ENCODE data around the gene PTPN9.
A peak's percentile ranks its signal among the peaks of the same experiment; 100 is the strongest.
"Not testable (repeated sequence)": the region's sequence is repeated elsewhere in the genome, so short reads cannot be mapped to it uniquely, and the experiment has no call there.

PTPN9 gene

DNA sequence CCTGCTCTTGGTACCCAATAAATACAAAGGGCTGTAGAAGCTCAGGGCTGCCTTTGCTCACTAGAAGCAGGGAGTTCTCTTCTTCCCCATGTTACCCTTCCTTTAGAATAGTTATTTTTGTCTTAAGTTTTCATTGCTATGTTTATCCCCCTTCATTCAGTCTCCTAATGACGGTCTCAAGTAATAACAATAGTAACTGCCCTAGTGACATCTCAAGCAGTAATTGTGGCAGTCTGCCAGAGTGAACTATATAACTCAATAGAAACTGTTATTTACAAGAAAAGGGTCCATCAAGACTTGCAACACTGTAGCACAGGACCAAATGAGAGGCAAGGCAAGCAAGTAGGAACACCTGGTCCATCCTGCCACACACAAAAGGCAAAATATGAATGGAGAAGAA, 95.2 kb downstream of the PTPN9 start:
- no peak overlapping the region for H3K9ac ChIP-seq (ENCODE audit: low read length)
- no peak overlapping the region for H3K4me3 ChIP-seq (ENCODE audit: low read length)
- H3K36me3 ChIP-seq (ENCODE audit: control insufficient read depth, insufficient read depth, low read length), result peaks cover 7% of the 10 kb centered on the region
- no peak overlapping the region for H3K27ac ChIP-seq (ENCODE audit: low read depth, low read length)
- H3K27me3 ChIP-seq (ENCODE audit: control insufficient read depth, insufficient read depth, low read length), result no peaks in the 10 kb centered on the region
- H3K4me1 ChIP-seq (ENCODE audit: control insufficient read depth, insufficient read depth, low read length), result no peaks in the 10 kb centered on the region

DNA sequence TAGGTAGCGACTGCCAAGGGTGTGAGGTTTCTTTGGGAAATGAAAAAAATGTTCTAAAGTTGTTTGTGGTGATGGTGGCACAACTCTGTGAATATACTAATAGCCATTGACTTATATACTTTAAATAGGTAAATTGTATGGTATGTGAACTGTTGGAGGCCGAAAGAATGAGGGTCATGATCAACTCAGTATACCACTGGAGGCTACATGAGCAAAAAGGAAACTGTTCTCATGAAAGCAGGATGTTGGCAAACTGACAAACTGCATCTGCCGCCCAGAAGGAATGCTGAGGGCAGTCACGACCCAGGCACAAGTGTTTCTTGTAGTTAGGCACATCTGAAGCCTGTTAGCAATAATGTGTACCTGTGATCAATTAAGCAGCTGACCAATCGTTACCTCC, 95.6 kb downstream of the PTPN9 start:
- H3K4me1 ChIP-seq (ENCODE audit: control insufficient read depth, insufficient read depth, low read length); H3K9ac ChIP-seq (ENCODE audit: low read length); H3K27me3 ChIP-seq (ENCODE audit: control insufficient read depth, insufficient read depth, low read length); H3K27ac ChIP-seq (ENCODE audit: low read depth, low read length); H3K36me3 ChIP-seq (ENCODE audit: control insufficient read depth, insufficient read depth, low read length); H3K4me3 ChIP-seq (ENCODE audit: low read length): not testable (repeated sequence)

DNA sequence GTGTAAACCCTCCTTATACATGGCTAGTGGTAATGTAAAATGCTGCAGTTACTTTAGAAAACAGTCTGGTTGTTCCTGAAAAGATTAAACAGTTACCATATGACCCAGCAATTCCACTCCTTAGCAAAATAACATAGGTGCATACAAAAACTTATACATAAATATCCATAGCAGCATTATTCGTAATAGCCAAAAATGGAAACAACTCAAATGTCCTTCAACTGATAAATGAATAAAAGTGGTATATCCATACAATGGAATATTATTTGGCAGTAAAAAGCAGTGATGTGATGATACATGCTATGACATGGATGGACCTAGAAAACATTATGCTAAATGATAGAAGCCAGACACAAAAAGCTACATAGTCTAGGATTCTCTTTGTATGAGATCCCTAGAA, 96.0 kb downstream of the PTPN9 start:
- H3K9ac ChIP-seq (ENCODE audit: low read length), result no peak overlapping the region
- no peak overlapping the region for H3K4me3 ChIP-seq (ENCODE audit: low read length)
- no peak overlapping the region for H3K27ac ChIP-seq (ENCODE audit: low read depth, low read length)
- H3K36me3 ChIP-seq (ENCODE audit: control insufficient read depth, insufficient read depth, low read length), result peaks cover 7% of the 10 kb centered on the region
- H3K27me3 ChIP-seq (ENCODE audit: control insufficient read depth, insufficient read depth, low read length), result no peaks in the 10 kb centered on the region
- no peaks in the 10 kb centered on the region for H3K4me1 ChIP-seq (ENCODE audit: control insufficient read depth, insufficient read depth, low read length)

DNA sequence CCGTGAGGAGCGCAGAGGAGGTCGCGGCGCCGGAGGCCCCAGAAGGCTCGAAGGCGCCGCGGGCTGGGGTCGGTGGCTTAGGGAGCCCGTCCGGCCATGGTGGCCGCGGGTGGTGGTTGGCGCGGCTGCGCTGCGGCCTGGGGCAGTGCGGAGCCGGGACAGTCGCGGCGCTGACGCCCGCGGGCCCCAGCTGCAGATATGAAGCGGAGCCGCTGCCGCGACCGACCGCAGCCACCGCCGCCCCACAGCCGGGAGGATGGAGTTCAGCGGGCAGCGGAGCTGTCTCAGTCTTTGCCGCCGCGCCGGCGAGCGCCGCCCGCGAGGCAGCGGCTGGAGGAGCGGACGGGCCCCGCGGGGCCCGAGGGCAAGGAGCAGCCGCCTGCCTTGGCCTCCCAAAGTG, 98.7 kb downstream of the PTPN9 start:
- H3K4me1 ChIP-seq (ENCODE audit: control insufficient read depth, insufficient read depth, low read length); H3K4me3 ChIP-seq (ENCODE audit: low read length); H3K9ac ChIP-seq (ENCODE audit: low read length); H3K36me3 ChIP-seq (ENCODE audit: control insufficient read depth, insufficient read depth, low read length); H3K27me3 ChIP-seq (ENCODE audit: control insufficient read depth, insufficient read depth, low read length); H3K27ac ChIP-seq (ENCODE audit: low read depth, low read length): not testable (repeated sequence)

DNA sequence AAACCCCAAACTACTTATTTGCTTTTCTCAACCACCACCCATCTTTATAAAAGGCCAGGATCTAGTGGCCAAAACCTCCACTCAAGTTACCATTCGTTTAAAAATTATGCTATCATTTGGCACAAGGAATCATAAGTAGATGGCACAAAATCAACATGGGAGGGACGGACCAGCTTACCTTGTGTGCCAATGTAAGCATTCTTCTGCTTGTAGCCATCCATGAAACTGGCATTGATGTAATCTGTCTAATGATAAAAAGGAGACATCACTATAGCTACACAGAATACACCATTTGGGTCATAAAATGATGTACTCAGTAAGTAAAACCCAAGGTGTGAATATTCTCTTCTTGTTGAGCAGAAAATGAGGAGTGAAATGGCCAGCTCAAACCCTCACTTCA, 99.4 kb downstream of the PTPN9 start:
- no peak overlapping the region for H3K9ac ChIP-seq (ENCODE audit: low read length)
- H3K27me3 ChIP-seq (ENCODE audit: control insufficient read depth, insufficient read depth, low read length), result no peaks in the 10 kb centered on the region
- no peaks in the 10 kb centered on the region for H3K4me1 ChIP-seq (ENCODE audit: control insufficient read depth, insufficient read depth, low read length)
- no peak overlapping the region for H3K27ac ChIP-seq (ENCODE audit: low read depth, low read length)
- peaks cover 3% of the 10 kb centered on the region for H3K36me3 ChIP-seq (ENCODE audit: control insufficient read depth, insufficient read depth, low read length)
- H3K4me3 ChIP-seq (ENCODE audit: low read length), result no peak overlapping the region

DNA sequence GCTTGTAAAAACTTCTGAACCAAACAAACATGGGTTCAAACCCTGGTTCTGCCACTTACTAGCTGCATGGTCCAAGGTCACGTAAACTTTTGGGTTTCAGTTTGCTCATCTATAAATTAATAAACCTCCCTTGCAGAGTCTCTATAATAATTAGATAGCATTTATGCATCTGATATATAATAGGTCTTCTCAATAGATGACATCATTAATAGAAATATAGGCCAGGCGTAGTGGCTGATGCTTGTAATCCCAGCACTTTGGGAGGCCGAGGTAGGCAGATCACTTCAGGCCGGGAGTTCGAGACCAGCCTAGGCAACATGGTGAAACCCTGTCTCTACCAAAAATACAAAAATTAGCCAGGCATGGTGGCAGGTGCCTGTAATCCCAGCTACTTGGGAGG, 102.0 kb downstream of the PTPN9 start:
- H3K36me3 ChIP-seq (ENCODE audit: control insufficient read depth, insufficient read depth, low read length); H3K4me3 ChIP-seq (ENCODE audit: low read length); H3K4me1 ChIP-seq (ENCODE audit: control insufficient read depth, insufficient read depth, low read length): not testable (repeated sequence)

DNA sequence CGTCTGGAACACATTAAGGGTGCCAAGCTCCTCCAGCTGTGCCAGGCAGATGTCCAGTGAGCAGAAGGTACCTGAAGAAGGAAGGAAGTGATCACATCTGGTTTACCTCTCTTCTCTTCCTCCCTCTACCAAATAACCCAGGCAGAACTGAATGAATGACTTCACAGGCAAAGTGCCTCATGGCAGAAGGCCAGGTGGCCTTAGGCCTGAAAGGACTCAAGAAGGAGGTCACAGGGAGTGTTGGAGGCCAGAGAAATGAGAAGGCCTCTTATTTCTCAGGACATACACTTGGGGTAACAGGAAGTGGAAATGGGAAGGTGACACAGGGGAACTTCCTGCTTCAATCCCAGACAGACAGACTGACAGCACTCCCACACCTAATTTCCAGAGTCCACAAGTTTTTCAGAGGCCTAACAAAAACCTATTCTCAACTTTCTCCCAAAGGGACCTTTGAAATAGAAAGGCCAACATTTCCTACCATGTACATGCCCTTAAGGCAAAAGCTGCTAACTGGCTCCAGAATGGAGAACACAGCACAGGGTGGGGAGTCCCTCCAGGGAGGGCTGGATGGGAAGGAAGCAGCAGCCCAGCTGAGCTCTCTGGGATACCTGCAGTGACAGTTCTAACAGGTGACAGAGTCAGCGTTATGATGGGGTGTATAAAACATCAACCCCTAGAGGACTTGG, 110.1 kb downstream of the PTPN9 start:
- peaks cover 27% of the 10 kb centered on the region for H3K36me3 ChIP-seq (ENCODE audit: control insufficient read depth, insufficient read depth, low read length)
- H3K4me3 ChIP-seq (ENCODE audit: low read length), result no peak overlapping the region
- no peaks in the 10 kb centered on the region for H3K27me3 ChIP-seq (ENCODE audit: control insufficient read depth, insufficient read depth, low read length)
- no peak overlapping the region for H3K27ac ChIP-seq (ENCODE audit: low read depth, low read length)
- H3K9ac ChIP-seq (ENCODE audit: low read length), result no peak overlapping the region
- H3K4me1 ChIP-seq (ENCODE audit: control insufficient read depth, insufficient read depth, low read length), result no peaks in the 10 kb centered on the region

More for the DNA sequence above, 102.0 kb downstream of the PTPN9 start:
- H3K9ac ChIP-seq (ENCODE audit: low read length); H3K27me3 ChIP-seq (ENCODE audit: control insufficient read depth, insufficient read depth, low read length); H3K27ac ChIP-seq (ENCODE audit: low read depth, low read length): not testable (repeated sequence)

GRCh38 chr15:75460646-75461045, 118.5 kb downstream of the PTPN9 start:
- H3K36me3 ChIP-seq (ENCODE audit: control insufficient read depth, insufficient read depth, low read length), result no peaks in the 10 kb centered on the region
- H3K9ac ChIP-seq (ENCODE audit: low read length), result no peak overlapping the region
- H3K27me3 ChIP-seq (ENCODE audit: control insufficient read depth, insufficient read depth, low read length), result no peaks in the 10 kb centered on the region
- no peak overlapping the region for H3K27ac ChIP-seq (ENCODE audit: low read depth, low read length)
- peaks cover 2% of the 10 kb centered on the region for H3K4me1 ChIP-seq (ENCODE audit: control insufficient read depth, insufficient read depth, low read length)
- H3K4me3 ChIP-seq (ENCODE audit: low read length), result no peak overlapping the region

DNA sequence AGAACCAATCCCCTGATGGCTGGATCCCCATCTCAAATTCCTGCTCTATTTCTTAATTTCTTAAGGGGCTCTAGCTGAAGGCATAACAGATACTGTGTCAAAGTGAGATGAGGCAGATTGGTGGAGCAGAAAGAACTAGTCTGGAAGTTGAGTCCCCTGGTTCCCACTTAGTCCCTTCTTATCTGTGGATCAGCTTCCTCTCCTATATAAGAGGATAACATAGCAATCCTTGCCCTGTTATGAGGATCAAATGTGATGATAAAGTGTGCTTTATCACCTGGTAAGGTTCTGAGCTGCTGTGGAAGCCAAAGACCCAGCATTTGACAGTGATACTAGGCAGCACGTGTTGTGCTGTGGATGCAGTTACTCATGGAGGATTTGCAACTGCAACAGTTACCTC, 119.5 kb downstream of the PTPN9 start:
- Histone ChIP-seq H3K27me3 (ENCODE audit: control insufficient read depth, insufficient read depth, low read length) (no peaks in the 10 kb centered on the region), H3K4me3 (ENCODE audit: low read length) (no peak overlapping the region), H3K36me3 (ENCODE audit: control insufficient read depth, insufficient read depth, low read length) (no peaks in the 10 kb centered on the region), H3K9ac (ENCODE audit: low read length) (no peak overlapping the region), H3K27ac (ENCODE audit: low read depth, low read length) (no peak overlapping the region), H3K4me1 (ENCODE audit: control insufficient read depth, insufficient read depth, low read length) (peaks cover 2% of the 10 kb centered on the region)

DNA sequence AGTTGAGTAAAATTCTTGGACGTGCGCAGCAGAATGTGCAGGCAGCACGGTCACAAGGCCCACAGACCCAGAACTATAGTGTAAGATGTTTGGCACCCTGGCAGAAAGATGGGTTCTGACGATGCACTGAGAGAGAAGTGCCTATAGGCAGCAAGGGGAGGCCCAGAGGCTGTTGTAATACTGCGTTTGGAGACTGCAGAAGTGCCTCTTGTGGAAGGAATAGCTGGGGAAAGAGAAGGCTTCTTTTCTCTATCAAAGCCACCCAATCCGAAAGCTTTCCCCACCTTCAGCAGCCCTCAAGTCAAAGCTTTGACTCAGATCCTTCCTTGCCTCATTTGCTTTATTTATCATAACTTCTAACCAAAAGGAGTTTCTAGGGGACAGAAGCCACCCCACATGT, 122.4 kb downstream of the PTPN9 start:
- Histone ChIP-seq H3K27me3 (ENCODE audit: control insufficient read depth, insufficient read depth, low read length) (no peaks in the 10 kb centered on the region), H3K36me3 (ENCODE audit: control insufficient read depth, insufficient read depth, low read length) (no peaks in the 10 kb centered on the region), H3K4me1 (ENCODE audit: control insufficient read depth, insufficient read depth, low read length) (peaks cover 10% of the 10 kb centered on the region), H3K9ac (ENCODE audit: low read length) (peak overlapping the region; percentile 21), H3K27ac (ENCODE audit: low read depth, low read length) (no peak overlapping the region), H3K4me3 (ENCODE audit: low read length) (no peak overlapping the region)

- no peaks in the 10 kb centered on the region for H3K36me3 ChIP-seq (ENCODE audit: control insufficient read depth, insufficient read depth, low read length)
- H3K27ac ChIP-seq (ENCODE audit: low read depth, low read length), result peak overlapping the region; percentile 75
- H3K27me3 ChIP-seq (ENCODE audit: control insufficient read depth, insufficient read depth, low read length), result no peaks in the 10 kb centered on the region
- H3K4me1 ChIP-seq (ENCODE audit: control insufficient read depth, insufficient read depth, low read length), result peaks cover 10% of the 10 kb centered on the region
- H3K9ac ChIP-seq (ENCODE audit: low read length), result peak overlapping the region; percentile 69
- peak overlapping the region; percentile 88 for H3K4me3 ChIP-seq (ENCODE audit: low read length)
Measured at GRCh38 chr15:75455982-75456531, 123.1 kb downstream of the PTPN9 start.

- H3K9ac ChIP-seq (ENCODE audit: low read length), result peak overlapping the region; percentile 69
- H3K36me3 ChIP-seq (ENCODE audit: control insufficient read depth, insufficient read depth, low read length), result no peaks in the 10 kb centered on the region
- H3K27ac ChIP-seq (ENCODE audit: low read depth, low read length), result peak overlapping the region; percentile 86
- H3K4me3 ChIP-seq (ENCODE audit: low read length), result peak overlapping the region; percentile 88
- no peaks in the 10 kb centered on the region for H3K27me3 ChIP-seq (ENCODE audit: control insufficient read depth, insufficient read depth, low read length)
- H3K4me1 ChIP-seq (ENCODE audit: control insufficient read depth, insufficient read depth, low read length), result peaks cover 10% of the 10 kb centered on the region
Measured at GRCh38 chr15:75455424-75455981, 123.6 kb downstream of the PTPN9 start.

All from rectal smooth muscle tissue (tissue), 1 donor.